WTC11 (cell line): ENCODE measurements around the gene SERPINF2. TPM values are rescaled to one million over a fixed set of nuclear protein-coding genes. Genes with fewer than 3 reads are reported as not detected.

ENCODE experiments used
- ATAC-seq: fragments of 200-7000 bp; cut with Tn5 transposase; 2 replicates; pipeline ENCODE4 v1.10.0; 2021; ENCODE audit warnings: mild to moderate bottlenecking, moderate library complexity
- CTCF ChIA-PET: fragments of 300-600 bp; sonication (Branson Sonifier 250); formaldehyde crosslinking; loops from one replicate; lab custom pipeline; 2021; ENCODE audit warnings: antibody characterized with exemption; lab: Charles Lee
- POLR2A ChIA-PET: fragments of 350-600 bp; sonication (Branson Sonifier 250); formaldehyde crosslinking; loops from one replicate; lab custom pipeline; 2021; ENCODE audit warnings: antibody characterized with exemption; lab: Charles Lee
- DNase-seq: peaks from one replicate; pipeline ENCODE4 v3.0.0; 2021; ENCODE audit warnings: low spot score
- H3K27ac Mint-ChIP-seq: 2 replicates; pipeline ENCODE4 v1.8.0; 2021; ENCODE audit warnings: mixed read lengths
- H3K27me3 Mint-ChIP-seq: 2 replicates; pipeline ENCODE4 v1.8.0; 2021; ENCODE audit warnings: low read depth, mild to moderate bottlenecking, moderate library complexity, mixed read lengths
- H3K36me3 Mint-ChIP-seq: 2 replicates; pipeline ENCODE4 v1.8.0; 2021; ENCODE audit warnings: mixed read lengths
- H3K4me1 Mint-ChIP-seq: 2 replicates; pipeline ENCODE4 v1.8.0; 2022; ENCODE audit warnings: mixed read lengths
- H3K4me3 Mint-ChIP-seq: 2 replicates; pipeline ENCODE4 v1.8.0; 2021; ENCODE audit warnings: mild to moderate bottlenecking, moderate library complexity, mixed read lengths
- H3K9me3 Mint-ChIP-seq: 2 replicates; pipeline ENCODE4 v1.8.0; 2021; ENCODE audit warnings: mixed read lengths
- ATF1 ChIP-seq: sonication (generic); formaldehyde crosslinking; IDR thresholded peaks from 2 replicates; pipeline ENCODE4 v1.8.1; 2023; ENCODE audit warnings: mild to moderate bottlenecking, moderate library complexity, missing genetic modification reagents
- CBFB ChIP-seq: sonication (generic); formaldehyde crosslinking; IDR thresholded peaks from 2 replicates; pipeline ENCODE4 v1.8.1; 2022; ENCODE audit warnings: mild to moderate bottlenecking, low read depth, missing genetic modification reagents
- ELF4 ChIP-seq: sonication (generic); formaldehyde crosslinking; IDR thresholded peaks from 2 replicates; pipeline ENCODE4 v1.8.1; 2022; ENCODE audit warnings: low read depth, mild to moderate bottlenecking, moderate library complexity, missing genetic modification reagents
- EMX1 ChIP-seq: fragments of 250-450 bp; sonication (Bioruptor Pico); IDR thresholded peaks from 2 replicates; pipeline ENCODE4 v1.8.0; 2021; ENCODE audit warnings: mild to moderate bottlenecking
- ESRRA ChIP-seq: sonication (generic); formaldehyde crosslinking; IDR thresholded peaks from 2 replicates; pipeline ENCODE4 v1.8.1; 2022; ENCODE audit warnings: mild to moderate bottlenecking, missing genetic modification reagents, borderline replicate concordance
- FOXP1 ChIP-seq: sonication (generic); formaldehyde crosslinking; IDR thresholded peaks from 2 replicates; pipeline ENCODE4 v1.8.0; 2022; ENCODE audit warnings: missing genetic modification reagents, mild to moderate bottlenecking, moderate library complexity, borderline replicate concordance
- GRHL2 ChIP-seq: fragments of 250-450 bp; sonication (Bioruptor Pico); IDR thresholded peaks from 2 replicates; pipeline ENCODE4 v1.8.0; 2022; ENCODE audit warnings: mild to moderate bottlenecking, moderate library complexity; ENCODE audit not compliant: insufficient replicate concordance, severe bottlenecking
- IRF1 ChIP-seq: sonication (generic); formaldehyde crosslinking; IDR thresholded peaks from 2 replicates; pipeline ENCODE4 v1.8.0; 2023; ENCODE audit warnings: missing genetic modification reagents
- MXD4 ChIP-seq: fragments of 250-450 bp; sonication (Bioruptor Pico); IDR thresholded peaks from 2 replicates; pipeline ENCODE4 v1.8.0; 2021; ENCODE audit warnings: mild to moderate bottlenecking, moderate library complexity, borderline replicate concordance
- NFATC4 ChIP-seq: fragments of 250-450 bp; sonication (Bioruptor Pico); IDR thresholded peaks from 2 replicates; pipeline ENCODE4 v1.9.0; 2021; ENCODE audit warnings: mild to moderate bottlenecking
- RORB ChIP-seq: fragments of 250-450 bp; sonication (Bioruptor Pico); IDR thresholded peaks from 2 replicates; pipeline ENCODE4 v1.9.0; 2021; ENCODE audit warnings: mild to moderate bottlenecking
- SMAD4 ChIP-seq: sonication (generic); formaldehyde crosslinking; IDR thresholded peaks from 2 replicates; pipeline ENCODE4 v1.8.0; 2022; ENCODE audit warnings: mild to moderate bottlenecking, missing genetic modification reagents
- SOX15 ChIP-seq: fragments of 250-450 bp; sonication (Bioruptor Pico); IDR thresholded peaks from 2 replicates; pipeline ENCODE4 v1.9.0; 2021; ENCODE audit warnings: mild to moderate bottlenecking
- ZNF317 ChIP-seq: sonication (generic); formaldehyde crosslinking; IDR thresholded peaks from 2 replicates; pipeline ENCODE4 v1.8.1; 2023; ENCODE audit warnings: low read depth, mild to moderate bottlenecking, moderate library complexity, missing genetic modification reagents, borderline replicate concordance
- ZNF425 ChIP-seq: fragments of 250-450 bp; sonication (Bioruptor Pico); conservative IDR thresholded peaks from 2 replicates; pipeline ENCODE4 v1.9.0; 2021; ENCODE audit warnings: mild to moderate bottlenecking
- total RNA-seq: library from RNA; stranded (reverse); gene quantifications from 3 replicates; pipeline ENCODE4 v1.2.3, GENCODE V29; 2021
- TF ChIP-seq, protein P1 (sequence below): sonication (generic); formaldehyde crosslinking; IDR thresholded peaks from 2 replicates; pipeline ENCODE4 v1.8.1; 2022; ENCODE audit warnings: missing genetic modification reagents, borderline replicate concordance
- TF ChIP-seq, protein P2 (sequence below): sonication (generic); formaldehyde crosslinking; IDR thresholded peaks from 2 replicates; pipeline ENCODE4 v1.8.1; 2023; ENCODE audit warnings: mild to moderate bottlenecking, missing genetic modification reagents
- TF ChIP-seq, protein P3 (sequence below): sonication (generic); formaldehyde crosslinking; IDR thresholded peaks from 2 replicates; pipeline ENCODE4 v1.8.1; 2022; ENCODE audit warnings: mild to moderate bottlenecking, missing genetic modification reagents, moderate library complexity, borderline replicate concordance
- TF ChIP-seq, protein P4 (sequence below): sonication (generic); formaldehyde crosslinking; conservative IDR thresholded peaks from 2 replicates; pipeline ENCODE4 v1.8.1; 2022; ENCODE audit warnings: mild to moderate bottlenecking, missing genetic modification reagents
- TF ChIP-seq, protein P5 (sequence below): sonication (generic); formaldehyde crosslinking; IDR thresholded peaks from 2 replicates; pipeline ENCODE4 v1.8.0; 2022; ENCODE audit warnings: missing genetic modification reagents

The SERPINF2 gene
- total RNA-seq, 1 experiment from 2014 or later: 1.6 TPM

DNA sequence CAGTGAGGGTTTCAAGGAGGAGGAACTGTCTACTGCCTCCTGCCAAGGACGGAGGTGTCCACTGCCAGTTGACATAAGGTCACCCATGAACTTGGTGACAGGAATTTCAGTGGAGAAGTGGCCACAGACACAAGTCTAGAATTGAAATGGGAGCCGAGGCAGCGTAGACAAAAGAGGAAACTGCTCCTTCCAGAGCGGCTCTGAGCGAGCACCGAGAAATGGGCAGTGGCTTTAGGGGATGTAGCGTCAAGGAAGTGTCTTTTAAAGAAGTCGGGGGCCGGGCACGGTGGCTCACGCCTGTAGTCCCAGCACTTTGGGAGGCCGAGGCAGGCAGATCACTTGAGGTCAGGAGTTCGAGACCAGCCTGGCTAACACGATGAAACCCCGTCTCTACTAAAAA lies 16.1 kb downstream of the SERPINF2 start:
- Mint-ChIP-seq H3K9me3 (no peaks in the 10 kb centered on the region), H3K4me3 (no peak overlapping the region), H3K36me3 (no peaks in the 10 kb centered on the region), H3K27ac (no peak overlapping the region), H3K4me1 (peaks cover 21% of the 10 kb centered on the region), H3K27me3 (no peaks in the 10 kb centered on the region)
- no peak for ATAC-seq
- POLR2A ChIA-PET: no interaction called here
- CTCF ChIA-PET: no interaction called here
- DNase-seq: no peak
- no peak for TF ChIP-seq SMAD4
- TF ChIP-seq, protein P1, sequence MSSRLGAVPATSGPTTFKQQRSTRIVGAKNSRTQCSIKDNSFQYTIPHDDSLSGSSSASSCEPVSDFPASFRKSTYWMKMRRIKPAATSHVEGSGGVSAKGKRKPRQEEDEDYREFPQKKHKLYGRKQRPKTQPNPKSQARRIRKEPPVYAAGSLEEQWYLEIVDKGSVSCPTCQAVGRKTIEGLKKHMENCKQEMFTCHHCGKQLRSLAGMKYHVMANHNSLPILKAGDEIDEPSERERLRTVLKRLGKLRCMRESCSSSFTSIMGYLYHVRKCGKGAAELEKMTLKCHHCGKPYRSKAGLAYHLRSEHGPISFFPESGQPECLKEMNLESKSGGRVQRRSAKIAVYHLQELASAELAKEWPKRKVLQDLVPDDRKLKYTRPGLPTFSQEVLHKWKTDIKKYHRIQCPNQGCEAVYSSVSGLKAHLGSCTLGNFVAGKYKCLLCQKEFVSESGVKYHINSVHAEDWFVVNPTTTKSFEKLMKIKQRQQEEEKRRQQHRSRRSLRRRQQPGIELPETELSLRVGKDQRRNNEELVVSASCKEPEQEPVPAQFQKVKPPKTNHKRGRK (CRISPR knock-in tag): no peak
- no peak for TF ChIP-seq SOX15 (CRISPR knock-in tag)
- TF ChIP-seq FOXP1 (CRISPR knock-in tag): no peak
- no peak for TF ChIP-seq IRF1
- TF ChIP-seq ATF1 (CRISPR knock-in tag): no peak
- no peak for TF ChIP-seq ZNF317 (CRISPR knock-in tag)
- no peak for TF ChIP-seq EMX1 (CRISPR knock-in tag)
- TF ChIP-seq MXD4 (CRISPR knock-in tag): no peak
- no peak for TF ChIP-seq CBFB (CRISPR knock-in tag)
- TF ChIP-seq NFATC4: no peak
- TF ChIP-seq RORB (CRISPR knock-in tag): no peak
- TF ChIP-seq, protein P2, sequence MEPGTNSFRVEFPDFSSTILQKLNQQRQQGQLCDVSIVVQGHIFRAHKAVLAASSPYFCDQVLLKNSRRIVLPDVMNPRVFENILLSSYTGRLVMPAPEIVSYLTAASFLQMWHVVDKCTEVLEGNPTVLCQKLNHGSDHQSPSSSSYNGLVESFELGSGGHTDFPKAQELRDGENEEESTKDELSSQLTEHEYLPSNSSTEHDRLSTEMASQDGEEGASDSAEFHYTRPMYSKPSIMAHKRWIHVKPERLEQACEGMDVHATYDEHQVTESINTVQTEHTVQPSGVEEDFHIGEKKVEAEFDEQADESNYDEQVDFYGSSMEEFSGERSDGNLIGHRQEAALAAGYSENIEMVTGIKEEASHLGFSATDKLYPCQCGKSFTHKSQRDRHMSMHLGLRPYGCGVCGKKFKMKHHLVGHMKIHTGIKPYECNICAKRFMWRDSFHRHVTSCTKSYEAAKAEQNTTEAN (CRISPR knock-in tag): no peak
- TF ChIP-seq ELF4 (CRISPR knock-in tag): no peak
- no peak for TF ChIP-seq ZNF425 (CRISPR knock-in tag)
- TF ChIP-seq, protein P3, sequence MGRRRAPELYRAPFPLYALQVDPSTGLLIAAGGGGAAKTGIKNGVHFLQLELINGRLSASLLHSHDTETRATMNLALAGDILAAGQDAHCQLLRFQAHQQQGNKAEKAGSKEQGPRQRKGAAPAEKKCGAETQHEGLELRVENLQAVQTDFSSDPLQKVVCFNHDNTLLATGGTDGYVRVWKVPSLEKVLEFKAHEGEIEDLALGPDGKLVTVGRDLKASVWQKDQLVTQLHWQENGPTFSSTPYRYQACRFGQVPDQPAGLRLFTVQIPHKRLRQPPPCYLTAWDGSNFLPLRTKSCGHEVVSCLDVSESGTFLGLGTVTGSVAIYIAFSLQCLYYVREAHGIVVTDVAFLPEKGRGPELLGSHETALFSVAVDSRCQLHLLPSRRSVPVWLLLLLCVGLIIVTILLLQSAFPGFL (CRISPR knock-in tag): no peak
- TF ChIP-seq ESRRA (CRISPR knock-in tag): no peak
- no peak for TF ChIP-seq GRHL2 (CRISPR knock-in tag)
- TF ChIP-seq, protein P4, sequence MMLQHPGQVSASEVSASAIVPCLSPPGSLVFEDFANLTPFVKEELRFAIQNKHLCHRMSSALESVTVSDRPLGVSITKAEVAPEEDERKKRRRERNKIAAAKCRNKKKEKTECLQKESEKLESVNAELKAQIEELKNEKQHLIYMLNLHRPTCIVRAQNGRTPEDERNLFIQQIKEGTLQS (CRISPR knock-in tag): no peak
- TF ChIP-seq, protein P5, sequence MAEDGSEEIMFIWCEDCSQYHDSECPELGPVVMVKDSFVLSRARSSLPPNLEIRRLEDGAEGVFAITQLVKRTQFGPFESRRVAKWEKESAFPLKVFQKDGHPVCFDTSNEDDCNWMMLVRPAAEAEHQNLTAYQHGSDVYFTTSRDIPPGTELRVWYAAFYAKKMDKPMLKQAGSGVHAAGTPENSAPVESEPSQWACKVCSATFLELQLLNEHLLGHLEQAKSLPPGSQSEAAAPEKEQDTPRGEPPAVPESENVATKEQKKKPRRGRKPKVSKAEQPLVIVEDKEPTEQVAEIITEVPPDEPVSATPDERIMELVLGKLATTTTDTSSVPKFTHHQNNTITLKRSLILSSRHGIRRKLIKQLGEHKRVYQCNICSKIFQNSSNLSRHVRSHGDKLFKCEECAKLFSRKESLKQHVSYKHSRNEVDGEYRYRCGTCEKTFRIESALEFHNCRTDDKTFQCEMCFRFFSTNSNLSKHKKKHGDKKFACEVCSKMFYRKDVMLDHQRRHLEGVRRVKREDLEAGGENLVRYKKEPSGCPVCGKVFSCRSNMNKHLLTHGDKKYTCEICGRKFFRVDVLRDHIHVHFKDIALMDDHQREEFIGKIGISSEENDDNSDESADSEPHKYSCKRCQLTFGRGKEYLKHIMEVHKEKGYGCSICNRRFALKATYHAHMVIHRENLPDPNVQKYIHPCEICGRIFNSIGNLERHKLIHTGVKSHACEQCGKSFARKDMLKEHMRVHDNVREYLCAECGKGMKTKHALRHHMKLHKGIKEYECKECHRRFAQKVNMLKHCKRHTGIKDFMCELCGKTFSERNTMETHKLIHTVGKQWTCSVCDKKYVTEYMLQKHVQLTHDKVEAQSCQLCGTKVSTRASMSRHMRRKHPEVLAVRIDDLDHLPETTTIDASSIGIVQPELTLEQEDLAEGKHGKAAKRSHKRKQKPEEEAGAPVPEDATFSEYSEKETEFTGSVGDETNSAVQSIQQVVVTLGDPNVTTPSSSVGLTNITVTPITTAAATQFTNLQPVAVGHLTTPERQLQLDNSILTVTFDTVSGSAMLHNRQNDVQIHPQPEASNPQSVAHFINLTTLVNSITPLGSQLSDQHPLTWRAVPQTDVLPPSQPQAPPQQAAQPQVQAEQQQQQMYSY (CRISPR knock-in tag): no peak
